Head of caudate nucleus (tissue), 42 donors: Measurements from ENCODE around the gene IFFO2.
A peak's percentile ranks its signal among the peaks of the same experiment; 100 is the strongest.

Experiments
- DNase-seq, 42 donors: peaks; one replicate each; pipeline versions ENCODE4 v3.0.0 to v3.0.0-alpha.2; 2020 to 2021; ENCODE audit warnings: mixed read lengths in 7 of 42
- intact Hi-C: fragments of 100-400 bp; cut with DNase I; formaldehyde crosslinking; loops from one replicate; pipeline ENCODE4 v1.15.0; 2022

Gene IFFO2

GRCh38 chr1:18941221-18942141, 15.0 kb downstream of the IFFO2 start:
- intact Hi-C loops: no loop called here
- DNase-seq: peak; percentile 63 to 96 (median 88)

- peak in 3 of 42 donors; percentile 19 to 76 (median 49) for DNase-seq
- intact Hi-C loops: no loop called here
Measured at GRCh38 chr1:18940303-18941020, 16.0 kb downstream of the IFFO2 start.

- DNase-seq: no peak
- intact Hi-C loops: no loop called here
Measured at GRCh38 chr1:18939398-18940302, 16.8 kb downstream of the IFFO2 start.

GRCh38 chr1:18938707-18939070, 17.8 kb downstream of the IFFO2 start:
- intact Hi-C loops: no loop called here
- DNase-seq: peak in 36 of 42 donors; percentile 50 to 87 (median 70)

- no peak for DNase-seq
- intact Hi-C loops: no loop called here
Measured at GRCh38 chr1:18938008-18938706, 18.3 kb downstream of the IFFO2 start.

GRCh38 chr1:18937539-18937938, 18.9 kb downstream of the IFFO2 start:
- DNase-seq: no peak
- intact Hi-C loops: no loop called here

- intact Hi-C loops: no loop called here
- no peak for DNase-seq
Measured at GRCh38 chr1:18936814-18937481, 19.5 kb downstream of the IFFO2 start.

GRCh38 chr1:18936471-18936813, 20.0 kb downstream of the IFFO2 start:
- intact Hi-C loops: no loop called here
- no peak for DNase-seq

- intact Hi-C loops: no loop called here
- DNase-seq: no peak
Measured at GRCh38 chr1:18934205-18935000, 22.1 kb downstream of the IFFO2 start.

GRCh38 chr1:18932879-18933278, 23.6 kb downstream of the IFFO2 start:
- DNase-seq: no peak
- intact Hi-C loops: no loop called here

- peak in 2 of 42 donors; percentile 61 to 78 for DNase-seq
- intact Hi-C loops: no loop called here
Measured at GRCh38 chr1:18932387-18932786, 24.1 kb downstream of the IFFO2 start.

GRCh38 chr1:18931730-18932129, 24.7 kb downstream of the IFFO2 start:
- intact Hi-C loops: no loop called here
- no peak for DNase-seq

- intact Hi-C loops: no loop called here
Measured at GRCh38 chr1:18929686-18930085, 26.8 kb downstream of the IFFO2 start.

GRCh38 chr1:18928985-18929384, 27.5 kb downstream of the IFFO2 start:
- intact Hi-C loops: no loop called here
- no peak for DNase-seq

More at GRCh38 chr1:18929686-18930085, 26.8 kb downstream of the IFFO2 start:
- DNase-seq: no peak

- intact Hi-C loops: no loop called here
- DNase-seq: peak in 3 of 42 donors; percentile 48 to 52 (median 52)
Measured at GRCh38 chr1:18928406-18928805, 28.1 kb downstream of the IFFO2 start.

- DNase-seq: no peak
Measured at GRCh38 chr1:18927654-18928272, 28.7 kb downstream of the IFFO2 start.

GRCh38 chr1:18927082-18927653, 29.3 kb downstream of the IFFO2 start:
- intact Hi-C loops: no loop called here

More at GRCh38 chr1:18927654-18928272, 28.7 kb downstream of the IFFO2 start:
- intact Hi-C loops: no loop called here

More at GRCh38 chr1:18927082-18927653, 29.3 kb downstream of the IFFO2 start:
- no peak for DNase-seq
